GM12872 (cell line): ENCODE results near the gene HACD3.

Source experiments
- CTCF ChIP-seq: IDR thresholded peaks from 3 replicates; pipeline ENCODE4 v1.5.1; 2011; ENCODE audit warnings: low read depth, mild to moderate bottlenecking, low read length, moderate library complexity; ENCODE audit not compliant: insufficient read depth

The HACD3 gene

GRCh38 chr15:65603559-65603958, 73.3 kb downstream of the HACD3 start:
- TF ChIP-seq CTCF = no peak

GRCh38 chr15:65610871-65611718, 80.8 kb downstream of the HACD3 start, which contains the start of gene INTS14:
Gene INTS14, minus strand, starts transcription at chr15:65611131. Its CDS starts 3,751 bp downstream, at chr15:65607380.
- TF ChIP-seq CTCF = peak; percentile 70

DNA sequence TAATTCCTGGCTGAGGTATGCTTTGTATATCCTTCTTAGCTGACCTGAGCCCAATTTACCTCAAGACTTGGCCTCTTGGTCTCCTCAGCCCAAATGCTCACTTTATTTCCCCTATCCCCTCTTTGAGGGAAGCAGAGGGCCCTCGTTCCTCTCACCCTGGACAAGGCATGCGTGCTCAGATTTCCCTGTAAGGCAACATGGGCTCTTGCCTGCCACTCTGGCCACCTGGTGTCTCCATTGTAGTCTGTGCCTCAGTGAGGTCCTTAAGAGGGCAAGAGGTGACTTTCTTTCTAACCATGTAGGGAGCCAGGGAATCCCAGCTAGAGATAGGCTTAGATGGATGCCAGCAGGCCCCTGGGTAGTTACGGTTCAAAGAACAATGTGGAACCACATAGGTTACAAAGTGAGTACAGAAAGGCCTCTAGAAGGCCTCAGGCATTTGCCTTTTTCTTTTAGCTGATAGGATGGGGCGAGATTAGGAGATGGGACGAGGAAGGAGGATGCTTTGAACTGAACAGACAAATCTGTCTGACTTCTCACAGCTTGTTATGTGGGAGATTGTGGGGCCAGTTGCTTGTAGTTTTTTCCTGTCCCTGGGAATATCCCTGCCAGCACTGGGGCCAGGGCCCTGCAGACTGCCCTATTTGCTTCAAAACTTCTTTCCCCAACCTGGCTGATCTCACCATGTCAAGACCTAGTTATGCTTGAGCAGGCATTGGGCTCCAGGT, 81.8 kb downstream of the HACD3 start:
- no peak for TF ChIP-seq CTCF

DNA sequence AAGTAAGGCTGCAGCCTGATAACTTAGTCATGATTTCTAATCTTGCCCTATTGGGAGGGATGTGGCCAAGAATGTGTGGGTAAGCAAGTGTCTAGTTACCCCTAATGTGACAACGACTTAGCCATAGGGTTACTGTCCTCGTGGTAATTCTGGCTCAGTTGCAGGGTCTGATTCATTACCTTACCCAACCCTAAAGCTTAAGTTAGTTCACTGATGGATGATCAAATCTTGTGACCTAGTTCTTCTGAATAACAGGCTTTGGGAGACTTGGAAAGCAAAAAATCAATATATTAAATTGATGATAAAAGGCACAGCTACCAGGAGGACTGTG, 82.3 kb downstream of the HACD3 start:
- TF ChIP-seq CTCF = no peak

GRCh38 chr15:65612949-65613744, 82.9 kb downstream of the HACD3 start:
- TF ChIP-seq CTCF = no peak

- no peak for TF ChIP-seq CTCF
Observed at GRCh38 chr15:65618560-65619109, 88.4 kb downstream of the HACD3 start.
